ENCODE data around the gene TTC9B. TPM values are rescaled to one million over a fixed set of nuclear protein-coding genes. Genes with fewer than 3 reads are reported as not detected.

Gene TTC9B
- total and polyA plus RNA-seq, 3 donors from 2014 or later: 0.30 to 0.71 (median 0.50) TPM

DNA sequence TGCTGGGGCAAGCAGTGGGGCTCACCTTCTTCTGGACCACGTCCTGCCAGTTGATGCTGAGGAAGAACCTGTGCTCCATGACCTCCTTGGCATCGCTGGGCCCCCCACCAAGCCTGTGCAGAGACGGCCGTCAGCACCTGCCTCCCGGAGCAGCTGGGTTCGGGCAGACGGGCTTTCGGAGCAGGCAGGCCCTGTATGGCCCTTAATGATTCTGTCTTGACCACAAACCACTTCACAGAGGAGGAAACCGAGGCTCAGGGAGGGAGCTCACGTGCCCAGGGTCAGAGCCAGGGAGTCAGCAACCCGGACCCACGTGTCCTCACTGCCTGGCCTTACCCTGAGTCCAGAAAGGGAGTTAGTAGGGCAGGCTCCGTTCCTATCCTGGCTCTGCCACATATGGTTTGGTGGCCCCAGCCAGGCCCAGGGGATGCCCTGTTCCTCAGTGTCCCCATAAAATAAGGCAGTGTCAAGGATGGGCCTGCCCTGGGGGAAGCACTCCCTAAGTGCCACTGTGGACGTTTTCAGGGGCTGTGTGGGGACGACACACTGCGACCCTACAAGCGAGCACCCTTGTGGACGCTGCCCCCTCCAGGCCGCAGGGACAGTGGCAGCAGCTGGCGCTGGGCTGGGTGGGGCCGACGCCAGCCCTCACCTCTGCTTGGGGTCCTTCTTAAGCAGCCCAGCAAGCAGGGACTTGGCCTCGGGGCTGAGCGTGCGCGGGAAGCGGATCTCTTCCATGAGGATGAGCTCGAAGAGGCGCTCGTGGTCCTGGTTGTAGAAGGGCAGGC, 17.2 kb upstream of the TTC9B start:
- TF ChIP-seq POLR2A (IDR thresholded peaks at IDR 0.05): no peak
- TF ChIP-seq, protein P1, sequence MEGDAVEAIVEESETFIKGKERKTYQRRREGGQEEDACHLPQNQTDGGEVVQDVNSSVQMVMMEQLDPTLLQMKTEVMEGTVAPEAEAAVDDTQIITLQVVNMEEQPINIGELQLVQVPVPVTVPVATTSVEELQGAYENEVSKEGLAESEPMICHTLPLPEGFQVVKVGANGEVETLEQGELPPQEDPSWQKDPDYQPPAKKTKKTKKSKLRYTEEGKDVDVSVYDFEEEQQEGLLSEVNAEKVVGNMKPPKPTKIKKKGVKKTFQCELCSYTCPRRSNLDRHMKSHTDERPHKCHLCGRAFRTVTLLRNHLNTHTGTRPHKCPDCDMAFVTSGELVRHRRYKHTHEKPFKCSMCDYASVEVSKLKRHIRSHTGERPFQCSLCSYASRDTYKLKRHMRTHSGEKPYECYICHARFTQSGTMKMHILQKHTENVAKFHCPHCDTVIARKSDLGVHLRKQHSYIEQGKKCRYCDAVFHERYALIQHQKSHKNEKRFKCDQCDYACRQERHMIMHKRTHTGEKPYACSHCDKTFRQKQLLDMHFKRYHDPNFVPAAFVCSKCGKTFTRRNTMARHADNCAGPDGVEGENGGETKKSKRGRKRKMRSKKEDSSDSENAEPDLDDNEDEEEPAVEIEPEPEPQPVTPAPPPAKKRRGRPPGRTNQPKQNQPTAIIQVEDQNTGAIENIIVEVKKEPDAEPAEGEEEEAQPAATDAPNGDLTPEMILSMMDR (IDR thresholded peaks at IDR 0.05): no peak
- H3K27ac ChIP-seq: no peak overlapping the region
- no peak for DNase-seq
- WGBS, 2 donors: 90 to 100% methylated on average over 2 to 29 of the region's 30 CpGs
- no peak overlapping the region for H3K4me3 ChIP-seq
- H3K36me3 ChIP-seq (ENCODE audit: low read depth, missing control alignments): no peaks in the 10 kb centered on the region
- H3K27me3 ChIP-seq: no peaks in the 10 kb centered on the region
- peaks cover 8% of the 10 kb centered on the region for H3K4me1 ChIP-seq
- intact Hi-C loops (cut with DNase I; ENCODE audit: low total_unique reads): no loop called here
- H3K9me3 ChIP-seq: no peaks in the 10 kb centered on the region

GRCh38 chr19:40234429-40235237, 16.4 kb upstream of the TTC9B start:
- Histone ChIP-seq H3K9me3 (no peaks in the 10 kb centered on the region), H3K27ac (no peak overlapping the region), H3K4me3 (no peak overlapping the region), H3K27me3 (no peaks in the 10 kb centered on the region), H3K4me1 (peaks cover 8% of the 10 kb centered on the region), H3K36me3 (ENCODE audit: low read depth, missing control alignments) (no peaks in the 10 kb centered on the region)
- DNase-seq: no peak
- intact Hi-C loops (cut with DNase I; ENCODE audit: low total_unique reads): no loop called here
- TF ChIP-seq POLR2A (IDR thresholded peaks at IDR 0.05): no peak
- TF ChIP-seq, protein P1 (IDR thresholded peaks at IDR 0.05): no peak
- WGBS, 2 donors: 89 to 92% methylated on average over 20 to 22 of the region's 22 CpGs

DNA sequence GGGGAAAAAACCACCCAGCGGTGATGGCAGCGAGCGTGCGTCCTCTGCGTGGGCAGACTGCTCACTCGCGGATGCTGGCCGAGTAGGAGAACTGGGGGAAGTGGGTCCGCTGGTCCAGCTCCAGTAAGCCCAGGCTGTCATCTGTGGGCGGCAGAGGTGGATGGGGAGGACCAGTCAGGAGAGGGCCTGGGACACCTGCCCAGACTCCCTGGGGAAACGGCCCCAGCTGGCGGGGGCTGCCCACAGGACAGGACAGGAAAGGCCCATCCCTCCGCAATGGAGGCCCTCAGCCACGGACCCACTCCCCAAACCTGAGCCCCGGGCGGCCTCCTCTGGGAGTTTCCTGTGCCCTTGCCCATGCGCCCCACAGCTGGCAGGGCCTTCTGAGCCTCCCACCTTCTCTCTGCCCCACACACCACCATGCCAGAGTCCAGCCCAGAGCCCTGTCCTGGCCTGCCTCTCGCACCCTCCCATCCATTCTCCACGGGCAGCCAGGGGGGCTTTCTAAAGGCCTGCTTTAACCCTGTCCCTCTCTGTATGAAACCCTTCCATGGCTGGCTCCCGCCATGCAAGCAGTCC, 15.7 kb upstream of the TTC9B start:
- Histone ChIP-seq H3K27ac (no peak overlapping the region), H3K4me1 (peaks cover 8% of the 10 kb centered on the region), H3K36me3 (ENCODE audit: low read depth, missing control alignments) (no peaks in the 10 kb centered on the region), H3K9me3 (no peaks in the 10 kb centered on the region), H3K4me3 (no peak overlapping the region), H3K27me3 (no peaks in the 10 kb centered on the region)
- intact Hi-C loops (cut with DNase I; ENCODE audit: low total_unique reads): no loop called here
- WGBS, 2 donors: 89 to 90% methylated on average over 18 to 20 of the region's 20 CpGs
- no peak for DNase-seq
- TF ChIP-seq, protein P1 (IDR thresholded peaks at IDR 0.05): no peak
- no peak for TF ChIP-seq POLR2A (IDR thresholded peaks at IDR 0.05)

GRCh38 chr19:40232949-40233810, 15.0 kb upstream of the TTC9B start:
- no peak for TF ChIP-seq POLR2A (IDR thresholded peaks at IDR 0.05)
- TF ChIP-seq, protein P1 (IDR thresholded peaks at IDR 0.05): no peak
- Histone ChIP-seq H3K36me3 (ENCODE audit: low read depth, missing control alignments) (no peaks in the 10 kb centered on the region), H3K4me1 (peaks cover 8% of the 10 kb centered on the region), H3K27ac (no peak overlapping the region), H3K4me3 (no peak overlapping the region), H3K27me3 (no peaks in the 10 kb centered on the region), H3K9me3 (no peaks in the 10 kb centered on the region)
- DNase-seq: no peak
- intact Hi-C loops (cut with DNase I; ENCODE audit: low total_unique reads): no loop called here
- 84 to 94% methylated on average over 9 to 25 of the region's 25 CpGs for WGBS, 2 donors
